ENCODE results near the gene TMEM196. TPM values are rescaled to one million over a fixed set of nuclear protein-coding genes. Genes with fewer than 3 reads are reported as not detected.
"Not testable (repeated sequence)": the region's sequence is repeated elsewhere in the genome, so short reads cannot be mapped to it uniquely, and the experiment has no call there.

Gene TMEM196
- total and polyA plus RNA-seq, 2 experiments from 2014 or later, result not detected

DNA sequence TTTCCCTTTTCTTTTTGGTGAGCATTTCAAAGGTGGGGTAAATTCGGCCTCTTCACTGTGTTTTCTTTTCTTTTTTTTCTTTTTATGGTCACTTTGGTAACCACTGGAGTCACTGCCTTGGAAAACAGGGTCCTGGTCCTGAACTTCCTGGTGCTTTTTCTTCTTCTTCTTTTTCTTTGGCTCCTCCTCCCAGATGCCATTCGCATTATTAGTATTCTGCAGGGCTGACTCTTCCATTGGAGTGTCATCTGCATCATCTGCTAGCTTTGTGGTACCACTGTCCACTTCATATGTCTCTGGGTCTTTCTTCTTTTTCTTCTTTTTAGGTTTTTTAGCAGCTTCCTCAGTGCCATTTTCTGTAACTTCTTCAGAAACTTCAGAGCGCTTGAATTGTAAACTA is 75.1 kb downstream of the TMEM196 start:
- TF ChIP-seq, protein P1, sequence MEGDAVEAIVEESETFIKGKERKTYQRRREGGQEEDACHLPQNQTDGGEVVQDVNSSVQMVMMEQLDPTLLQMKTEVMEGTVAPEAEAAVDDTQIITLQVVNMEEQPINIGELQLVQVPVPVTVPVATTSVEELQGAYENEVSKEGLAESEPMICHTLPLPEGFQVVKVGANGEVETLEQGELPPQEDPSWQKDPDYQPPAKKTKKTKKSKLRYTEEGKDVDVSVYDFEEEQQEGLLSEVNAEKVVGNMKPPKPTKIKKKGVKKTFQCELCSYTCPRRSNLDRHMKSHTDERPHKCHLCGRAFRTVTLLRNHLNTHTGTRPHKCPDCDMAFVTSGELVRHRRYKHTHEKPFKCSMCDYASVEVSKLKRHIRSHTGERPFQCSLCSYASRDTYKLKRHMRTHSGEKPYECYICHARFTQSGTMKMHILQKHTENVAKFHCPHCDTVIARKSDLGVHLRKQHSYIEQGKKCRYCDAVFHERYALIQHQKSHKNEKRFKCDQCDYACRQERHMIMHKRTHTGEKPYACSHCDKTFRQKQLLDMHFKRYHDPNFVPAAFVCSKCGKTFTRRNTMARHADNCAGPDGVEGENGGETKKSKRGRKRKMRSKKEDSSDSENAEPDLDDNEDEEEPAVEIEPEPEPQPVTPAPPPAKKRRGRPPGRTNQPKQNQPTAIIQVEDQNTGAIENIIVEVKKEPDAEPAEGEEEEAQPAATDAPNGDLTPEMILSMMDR (IDR thresholded peaks at IDR 0.05; ENCODE audit: low read depth, low read length), result no peak
- no peak overlapping the region for H3K4me3 ChIP-seq
- no peak overlapping the region for H3K27ac ChIP-seq
- no peaks in the 10 kb centered on the region for H3K9me3 ChIP-seq (ENCODE audit: low read depth)
- DNase-seq (ENCODE audit: low read depth in 1 of 2, low spot score in 1 of 2), result no peak
- H3K27me3 ChIP-seq, result no peaks in the 10 kb centered on the region
- no peaks in the 10 kb centered on the region for H3K4me1 ChIP-seq (ENCODE audit: low read depth)
- H3K36me3 ChIP-seq, result no peaks in the 10 kb centered on the region

DNA sequence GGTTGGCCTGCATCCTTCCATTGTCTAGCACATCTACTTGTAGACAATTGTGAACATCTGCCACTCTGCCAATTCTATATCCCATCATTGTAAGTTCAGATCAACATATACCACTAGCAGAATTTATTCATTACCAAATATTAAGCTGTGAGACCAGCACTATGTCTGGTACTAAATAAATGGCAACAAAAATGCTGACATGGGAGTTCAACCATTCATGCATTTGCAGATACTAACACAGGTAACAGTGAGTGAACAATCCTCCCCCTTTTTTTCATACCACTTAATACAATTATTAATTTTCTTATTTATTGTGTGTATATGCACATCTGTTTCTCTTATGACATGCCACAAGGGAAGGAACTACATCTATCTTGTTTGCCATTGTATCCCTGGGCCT is 76.5 kb downstream of the TMEM196 start:
- no peaks in the 10 kb centered on the region for H3K27me3 ChIP-seq
- no peaks in the 10 kb centered on the region for H3K36me3 ChIP-seq
- H3K9me3 ChIP-seq (ENCODE audit: low read depth), result no peaks in the 10 kb centered on the region
- TF ChIP-seq, protein P1 (IDR thresholded peaks at IDR 0.05; ENCODE audit: low read depth, low read length), result no peak
- no peak overlapping the region for H3K27ac ChIP-seq
- H3K4me1 ChIP-seq (ENCODE audit: low read depth), result no peaks in the 10 kb centered on the region
- no peak overlapping the region for H3K4me3 ChIP-seq
- no peak for DNase-seq (ENCODE audit: low read depth in 1 of 2, low spot score in 1 of 2)

DNA sequence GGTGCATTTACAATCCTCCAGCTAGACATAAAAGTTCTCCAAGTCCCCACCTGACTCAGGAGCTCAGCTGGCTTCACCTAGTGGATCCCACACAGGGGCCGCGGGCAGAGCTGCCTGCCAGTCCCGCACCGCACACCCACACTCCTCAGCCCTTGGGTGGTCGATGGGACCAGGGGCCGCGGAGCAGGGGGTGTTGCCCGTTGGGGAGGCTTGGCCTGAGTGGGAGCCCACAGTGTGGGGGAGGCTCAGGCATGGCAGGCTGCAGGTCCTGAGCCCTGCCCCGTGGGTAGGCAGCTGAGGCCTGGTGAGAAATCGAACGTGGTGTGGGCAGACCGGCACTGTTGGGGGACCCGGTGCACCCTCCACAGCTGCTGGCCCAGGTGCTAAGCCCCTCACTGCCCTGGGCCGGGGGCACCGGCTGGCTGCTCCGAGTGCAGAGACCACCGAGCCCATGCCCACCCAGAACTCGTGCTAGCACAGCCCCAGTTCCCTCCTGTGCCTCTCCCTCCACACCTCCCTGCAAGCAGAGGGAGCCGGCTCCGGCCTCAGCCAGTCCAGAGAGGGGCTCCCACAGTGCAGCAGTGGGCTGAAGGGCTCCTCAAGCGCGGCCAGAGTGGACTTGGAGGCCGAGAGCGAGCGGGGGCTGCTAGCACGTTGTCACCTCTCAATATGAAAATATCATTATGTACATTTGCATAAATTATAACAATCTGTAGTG is 81.1 kb downstream of the TMEM196 start:
- H3K36me3 ChIP-seq, result no peaks in the 10 kb centered on the region
- H3K27me3 ChIP-seq, result no peaks in the 10 kb centered on the region
- no peak for DNase-seq (ENCODE audit: low read depth in 1 of 2, low spot score in 1 of 2)
- H3K27ac ChIP-seq, result no peak overlapping the region
- TF ChIP-seq, protein P1 (IDR thresholded peaks at IDR 0.05; ENCODE audit: low read depth, low read length), result no peak
- no peaks in the 10 kb centered on the region for H3K9me3 ChIP-seq (ENCODE audit: low read depth)
- H3K4me3 ChIP-seq, result no peak overlapping the region
- no peaks in the 10 kb centered on the region for H3K4me1 ChIP-seq (ENCODE audit: low read depth)

DNA sequence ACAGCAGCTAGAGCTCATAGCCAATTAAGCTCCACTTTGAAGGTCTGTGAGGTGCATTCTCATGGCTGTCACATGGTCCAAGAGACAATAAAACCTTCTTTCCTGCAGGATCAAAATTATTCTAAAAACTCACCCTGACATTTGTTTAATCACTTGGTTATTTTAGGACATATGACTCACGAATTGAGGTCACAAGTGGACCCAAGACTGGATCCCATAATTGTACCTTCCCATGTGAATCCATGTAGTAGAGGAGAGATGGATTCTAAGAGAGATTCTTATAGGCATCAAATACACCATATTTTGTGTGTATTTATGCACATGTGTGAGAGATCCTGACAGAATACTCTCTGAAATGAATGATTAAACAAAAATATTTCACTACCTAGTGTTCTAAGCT is 82.7 kb downstream of the TMEM196 start:
- TF ChIP-seq, protein P1 (IDR thresholded peaks at IDR 0.05; ENCODE audit: low read depth, low read length), result no peak
- Histone ChIP-seq H3K4me3 (no peak overlapping the region), H3K4me1 (ENCODE audit: low read depth) (no peaks in the 10 kb centered on the region), H3K9me3 (ENCODE audit: low read depth) (no peaks in the 10 kb centered on the region), H3K27me3 (no peaks in the 10 kb centered on the region), H3K27ac (no peak overlapping the region), H3K36me3 (no peaks in the 10 kb centered on the region)
- DNase-seq (ENCODE audit: low read depth in 1 of 2, low spot score in 1 of 2), result no peak

DNA sequence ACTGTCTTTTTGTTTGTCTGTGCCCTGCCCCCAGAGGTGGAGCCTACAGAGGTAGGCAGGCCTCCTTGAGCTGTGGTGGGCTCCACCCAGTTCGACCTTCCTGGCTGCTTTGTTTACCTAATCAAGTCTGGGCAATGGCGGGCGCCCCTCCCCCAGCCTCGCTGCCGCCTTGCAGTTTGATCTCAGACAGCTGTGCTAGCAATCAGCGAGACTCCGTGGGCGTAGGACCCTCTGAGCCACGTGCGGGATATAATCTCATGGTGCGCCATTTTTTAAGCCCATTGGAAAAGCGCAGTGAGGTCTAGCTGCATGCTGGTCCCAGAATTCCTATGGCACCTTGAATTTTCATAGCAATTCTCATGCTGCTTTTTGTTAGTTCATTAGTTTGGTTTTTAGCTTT is 84.3 kb downstream of the TMEM196 start:
- not testable (repeated sequence) for H3K36me3 ChIP-seq; DNase-seq (ENCODE audit: low read depth in 1 of 2, low spot score in 1 of 2); H3K9me3 ChIP-seq (ENCODE audit: low read depth); H3K4me1 ChIP-seq (ENCODE audit: low read depth); H3K27ac ChIP-seq; H3K4me3 ChIP-seq; H3K27me3 ChIP-seq

DNA sequence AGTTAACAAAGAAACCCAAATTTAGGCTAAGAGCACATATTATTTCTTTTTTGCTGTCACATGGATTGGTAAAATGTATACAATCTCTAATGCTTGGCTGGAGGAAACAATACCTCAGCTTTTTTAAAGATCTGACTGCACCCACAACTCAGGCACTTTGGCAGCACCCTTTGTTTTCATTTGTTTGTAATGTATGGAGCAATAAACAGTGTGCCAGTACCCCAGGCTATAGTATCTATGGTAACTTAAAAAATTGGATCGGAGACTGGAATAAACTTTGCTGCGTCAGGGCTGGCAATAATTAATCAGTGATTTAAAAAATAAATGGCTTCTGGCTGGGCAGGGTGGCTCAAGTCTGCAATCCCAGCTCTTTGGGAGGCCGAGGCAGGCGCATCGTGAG is 91.8 kb downstream of the TMEM196 start:
- Histone ChIP-seq H3K36me3 (no peaks in the 10 kb centered on the region), H3K9me3 (ENCODE audit: low read depth) (no peaks in the 10 kb centered on the region), H3K27me3 (no peaks in the 10 kb centered on the region), H3K4me3 (no peak overlapping the region), H3K4me1 (ENCODE audit: low read depth) (no peaks in the 10 kb centered on the region), H3K27ac (no peak overlapping the region)
- DNase-seq (ENCODE audit: low read depth in 1 of 2, low spot score in 1 of 2), result no peak
- TF ChIP-seq, protein P1 (IDR thresholded peaks at IDR 0.05; ENCODE audit: low read depth, low read length), result no peak
